HG02938 (cell line): Measurements from ENCODE around the gene FSTL3.
"Not testable (repeated sequence)": the region's sequence is repeated elsewhere in the genome, so short reads cannot be mapped to it uniquely, and the experiment has no call there.

Experiments used
- ATAC-seq: cut with Tn5 transposase; IDR thresholded peaks from one replicate; pipeline ENCODE4 v1.9.1; 2021; ENCODE audit warnings: mild to moderate bottlenecking, moderate library complexity; ENCODE audit not compliant: unreplicated experiment

FSTL3 gene

DNA sequence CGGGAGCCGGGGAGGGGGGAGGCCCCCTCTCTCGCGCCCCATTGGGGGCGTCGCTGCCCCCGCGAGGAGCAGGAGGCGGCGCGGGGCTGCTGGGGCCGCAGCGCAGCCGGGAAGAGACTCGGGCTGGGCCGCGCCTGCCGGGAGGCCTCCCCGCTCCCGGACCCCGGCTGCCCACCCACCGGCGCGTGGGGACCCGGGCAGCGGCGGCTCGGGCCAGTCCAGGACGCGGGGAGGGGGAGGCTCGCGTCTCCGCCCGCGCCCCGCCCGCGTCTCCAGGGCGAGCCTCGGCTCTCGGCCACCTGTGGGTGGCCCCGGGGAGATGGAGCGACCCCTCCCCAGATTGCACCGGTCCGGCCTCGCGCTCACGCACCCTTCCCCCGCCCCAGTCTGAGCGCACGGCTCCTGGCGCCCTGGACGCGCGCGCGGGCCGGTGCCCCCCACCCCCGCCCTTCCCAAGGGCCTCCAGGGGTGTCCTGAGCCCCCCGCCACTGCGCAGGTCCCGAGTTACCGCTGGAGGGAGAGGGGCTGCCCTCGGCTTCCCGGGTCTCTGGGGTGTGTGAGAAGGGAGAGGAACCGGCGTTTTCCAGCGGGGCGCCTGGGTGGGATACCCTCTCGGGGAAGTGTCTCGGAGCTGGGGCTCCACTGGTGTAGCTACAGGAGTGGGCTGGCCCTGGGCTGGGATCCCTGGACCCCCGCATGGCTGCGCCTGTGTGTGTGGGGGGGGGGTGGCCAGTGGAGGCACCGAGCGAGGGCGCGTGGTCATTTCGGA is 33.2 kb downstream of the FSTL3 start:
- no peak for ATAC-seq

DNA sequence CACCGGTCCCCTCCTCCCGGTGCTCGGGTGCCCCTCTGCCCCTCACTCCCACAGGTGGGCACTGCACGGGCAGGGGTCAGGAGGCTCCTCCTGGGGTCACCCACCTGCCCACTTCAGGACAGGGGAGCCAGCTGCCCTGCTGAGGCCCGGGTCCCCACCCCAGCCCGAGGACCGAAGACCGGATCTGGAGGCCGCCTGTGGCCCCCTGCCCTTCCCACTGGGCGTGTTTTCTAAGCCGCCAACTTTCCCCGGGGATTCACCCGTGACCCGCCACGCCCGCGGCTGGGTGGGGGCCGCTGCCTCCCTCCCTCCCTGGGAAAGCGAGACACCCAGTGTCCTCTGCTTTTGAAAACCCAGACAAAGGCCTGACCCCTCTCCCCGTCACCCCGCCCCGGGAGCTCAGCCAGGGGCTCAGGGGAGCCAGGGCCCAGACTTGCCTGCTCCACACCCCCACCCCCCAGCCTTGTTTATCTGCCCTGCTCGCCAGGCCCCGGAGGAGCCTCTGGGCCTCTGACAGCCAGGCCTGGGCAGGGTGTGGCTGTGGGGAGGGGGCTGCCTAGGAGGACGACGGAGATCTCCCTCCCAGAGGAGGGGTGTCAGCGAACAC is 33.9 kb downstream of the FSTL3 start:
- no peak for ATAC-seq

GRCh38 chr19:710767-711166 is 34.6 kb downstream of the FSTL3 start:
- no peak for ATAC-seq

- no peak for ATAC-seq
Observed at GRCh38 chr19:711254-711653, 35.1 kb downstream of the FSTL3 start.

GRCh38 chr19:715347-715746 is 39.2 kb downstream of the FSTL3 start:
- ATAC-seq: no peak

DNA sequence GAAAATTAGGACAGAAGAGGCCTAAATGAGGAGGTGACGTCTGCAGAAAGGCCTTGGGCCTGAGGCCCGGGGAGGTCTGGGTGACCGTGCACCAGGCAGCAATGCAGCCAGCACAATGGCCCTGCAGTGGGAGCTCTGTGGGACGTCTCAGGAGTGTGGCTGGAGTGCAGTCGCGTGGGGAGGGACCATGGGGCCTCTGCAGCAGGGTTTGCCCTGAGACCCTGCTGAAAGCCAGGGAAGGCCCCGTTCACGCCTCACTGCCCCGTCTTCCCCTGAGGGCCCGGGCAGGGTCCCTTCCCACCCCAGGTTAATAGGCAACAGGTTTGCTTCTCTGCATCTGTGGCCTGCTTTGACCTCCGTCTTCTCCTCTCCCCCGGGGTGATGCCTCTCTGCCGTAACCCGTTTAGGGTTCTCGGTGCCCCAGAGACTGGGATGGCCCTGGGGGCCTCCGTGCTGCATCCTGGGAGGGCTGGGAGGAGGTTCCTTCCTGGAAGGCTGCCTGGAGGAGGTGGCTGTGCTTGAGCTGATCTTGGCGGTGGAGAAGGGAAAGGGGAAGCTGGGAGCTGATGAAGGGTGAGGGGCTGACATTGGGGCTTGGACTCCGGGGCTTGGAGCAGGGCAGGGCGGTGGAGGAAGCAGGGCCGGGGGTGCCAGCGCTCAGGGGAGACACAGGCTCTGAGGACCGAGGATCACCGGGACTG is 42.2 kb downstream of the FSTL3 start:
- no peak for ATAC-seq

DNA sequence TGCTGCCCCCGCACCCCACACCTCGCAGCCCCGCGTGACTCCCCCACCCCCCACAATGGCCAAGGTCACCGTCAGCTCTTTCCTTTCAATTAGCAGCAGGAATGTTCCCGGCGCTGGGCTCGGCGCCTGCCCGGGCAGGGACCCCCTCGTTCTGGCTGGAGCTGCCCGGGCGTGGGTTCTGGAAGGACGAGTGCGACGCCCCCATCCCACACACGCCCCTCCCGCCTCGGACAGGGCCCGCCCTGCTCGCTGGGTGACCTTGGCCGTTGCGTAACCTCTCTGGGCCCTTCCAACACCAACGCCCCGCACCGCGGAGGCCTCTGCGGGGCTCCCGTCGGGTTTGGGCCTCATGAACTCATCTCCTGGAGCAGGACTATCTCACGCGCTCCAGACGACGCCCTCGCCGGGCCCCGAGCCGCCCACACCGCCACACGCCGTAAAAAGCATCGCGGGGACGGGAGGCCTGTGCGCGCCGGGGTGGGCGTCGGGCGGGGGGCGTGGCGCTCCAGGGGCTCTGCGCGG is 42.9 kb downstream of the FSTL3 start:
- no peak for ATAC-seq

DNA sequence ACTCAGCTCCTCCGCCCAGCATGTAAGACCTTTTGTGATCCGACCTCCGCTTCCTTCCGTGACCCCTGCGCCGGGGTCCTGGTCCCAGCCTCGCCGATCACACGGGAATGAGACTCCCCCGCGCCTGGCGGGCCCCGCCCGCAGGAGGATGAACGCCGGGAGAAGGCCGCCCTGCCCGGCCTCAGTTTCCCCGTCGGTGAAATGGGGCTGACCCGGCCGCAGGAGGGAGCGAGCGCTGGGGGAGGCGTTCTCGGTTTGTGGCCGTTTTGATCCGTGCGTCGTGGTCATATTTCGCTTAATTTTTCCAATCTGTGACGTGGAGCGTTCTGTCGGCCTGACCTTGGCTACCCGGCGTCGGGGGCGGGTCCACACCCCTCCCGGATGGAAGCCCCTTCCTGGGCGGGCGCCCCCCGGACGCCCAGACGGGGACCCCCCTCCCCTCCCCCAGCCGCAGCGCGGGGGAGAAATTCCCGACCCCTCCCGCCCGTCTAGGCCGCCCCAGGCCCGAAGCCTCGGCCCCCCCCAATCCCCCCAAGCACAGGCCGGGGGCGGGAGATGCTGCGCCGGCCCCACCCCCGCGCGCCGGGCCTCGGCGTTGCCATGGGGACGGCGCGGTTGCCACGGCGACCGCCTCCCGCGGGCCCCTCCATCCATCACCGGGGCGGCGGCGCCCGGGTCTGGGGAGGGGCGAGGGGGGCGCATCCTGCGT is 43.6 kb downstream of the FSTL3 start:
- no peak for ATAC-seq

DNA sequence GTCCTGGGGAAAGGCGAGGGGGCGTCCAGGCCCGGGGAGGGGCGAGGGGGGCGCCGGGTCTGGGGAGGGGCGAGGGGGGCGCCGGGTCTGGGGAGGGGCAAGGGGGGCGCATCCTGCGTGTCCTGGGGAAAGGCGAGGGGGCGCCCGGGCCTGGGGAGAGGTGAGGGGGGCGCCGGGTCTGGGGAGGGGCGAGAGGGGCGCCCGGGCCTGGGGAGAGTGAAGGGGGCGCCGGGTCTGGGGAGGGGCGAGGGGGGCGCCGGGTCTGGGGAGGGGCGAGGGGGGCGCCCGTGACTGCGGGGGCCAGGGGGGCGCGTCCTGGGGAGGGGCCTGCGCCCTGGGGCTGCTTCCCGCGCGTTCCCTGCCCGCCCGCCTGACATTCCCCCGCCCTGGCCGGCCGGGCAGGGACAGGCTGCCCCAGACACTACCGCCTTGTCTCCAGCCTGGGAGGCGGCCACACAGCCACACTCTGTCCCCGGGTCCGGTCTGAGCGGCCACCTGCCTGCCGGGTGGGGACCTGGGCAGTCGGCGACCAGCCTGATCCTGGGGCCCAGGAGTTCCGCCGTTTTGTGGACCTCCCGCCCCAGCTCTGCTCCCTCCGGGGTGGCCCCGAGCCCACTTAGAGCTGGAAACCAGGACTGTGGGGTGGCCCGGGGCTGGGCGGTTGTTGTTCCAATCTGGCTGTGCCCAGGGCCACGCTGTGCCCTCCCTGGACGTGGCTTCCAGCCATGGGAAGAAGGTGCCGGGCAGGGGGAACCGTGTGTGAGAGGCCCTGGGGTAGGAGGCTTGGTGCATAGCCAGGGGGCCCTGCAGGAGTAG is 44.4 kb downstream of the FSTL3 start:
- no peak for ATAC-seq

- ATAC-seq: no peak
Observed at GRCh38 chr19:722553-723101, 46.4 kb downstream of the FSTL3 start.

DNA sequence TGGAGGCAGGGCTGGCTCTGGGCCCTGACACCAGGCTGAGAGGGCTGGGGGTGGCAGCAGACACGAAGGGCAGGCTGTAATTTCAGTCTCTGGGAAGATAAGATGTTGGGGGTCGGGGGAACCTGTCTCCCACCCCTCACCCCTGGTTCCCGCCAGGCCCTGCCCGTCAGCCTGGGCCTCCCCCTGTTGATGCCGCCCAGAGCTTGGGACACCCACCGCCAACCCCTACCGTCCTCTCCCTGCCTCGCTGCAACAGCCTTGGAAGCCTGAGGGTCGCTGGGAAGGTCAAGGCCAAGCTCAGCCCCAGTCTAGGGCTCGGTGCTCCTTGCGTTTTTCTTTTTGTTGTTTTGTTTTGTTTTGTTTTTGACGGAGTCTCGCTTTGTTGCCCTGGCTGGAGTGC is 47.1 kb downstream of the FSTL3 start:
- ATAC-seq: no peak

- ATAC-seq: no peak
Observed at GRCh38 chr19:723714-724113, 47.5 kb downstream of the FSTL3 start.

- no peak for ATAC-seq
Observed at GRCh38 chr19:725461-726089, 49.4 kb downstream of the FSTL3 start.

DNA sequence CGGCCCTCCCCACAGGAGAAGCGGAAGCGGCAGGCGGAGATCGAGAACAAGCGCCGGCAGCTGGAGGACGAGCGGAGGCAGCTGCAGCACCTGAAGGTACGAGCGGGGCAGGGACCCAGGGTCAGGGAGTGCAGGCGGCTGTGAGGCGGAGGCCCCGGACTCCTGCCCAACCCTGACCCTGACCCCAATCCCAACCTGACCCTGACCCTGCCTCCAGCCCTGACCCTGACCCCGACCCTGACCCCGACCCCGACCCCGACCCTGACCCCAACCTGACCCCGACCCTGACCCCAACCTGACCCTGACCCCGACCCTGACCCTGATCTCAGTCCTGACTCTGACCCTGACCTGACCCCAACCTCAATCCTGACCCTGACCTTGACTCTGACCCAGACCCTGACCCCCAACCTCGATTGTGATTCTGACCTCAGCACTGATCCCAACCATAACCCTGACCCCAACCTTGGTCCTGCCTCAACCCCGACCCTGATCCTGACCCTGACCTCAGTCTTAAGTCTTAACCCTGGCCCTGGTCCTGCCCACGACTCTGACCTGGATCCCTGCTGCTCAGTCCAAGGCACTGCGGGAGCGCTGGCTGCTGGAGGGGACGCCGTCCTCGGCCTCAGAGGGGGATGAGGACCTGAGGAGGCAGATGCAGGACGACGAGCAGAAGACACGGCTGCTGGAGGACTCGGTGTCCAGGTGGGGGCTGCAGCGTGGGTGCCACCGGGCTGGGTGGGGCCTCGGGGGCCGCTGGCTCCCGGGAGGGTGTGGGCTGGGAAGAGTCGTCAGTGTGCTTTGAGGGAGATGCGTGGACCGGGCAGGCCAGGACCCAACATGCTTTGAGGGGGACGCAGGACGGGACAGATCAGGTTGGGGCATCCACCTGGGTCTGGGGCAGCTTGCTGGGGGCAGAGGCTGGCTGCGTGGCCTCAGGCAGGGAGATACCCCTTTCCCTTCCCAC is 51.1 kb downstream of the FSTL3 start:
- ATAC-seq: no peak

GRCh38 chr19:728011-728410 is 51.8 kb downstream of the FSTL3 start:
- ATAC-seq: no peak

GRCh38 chr19:729564-729963 is 53.4 kb downstream of the FSTL3 start:
- ATAC-seq: not testable (repeated sequence)

DNA sequence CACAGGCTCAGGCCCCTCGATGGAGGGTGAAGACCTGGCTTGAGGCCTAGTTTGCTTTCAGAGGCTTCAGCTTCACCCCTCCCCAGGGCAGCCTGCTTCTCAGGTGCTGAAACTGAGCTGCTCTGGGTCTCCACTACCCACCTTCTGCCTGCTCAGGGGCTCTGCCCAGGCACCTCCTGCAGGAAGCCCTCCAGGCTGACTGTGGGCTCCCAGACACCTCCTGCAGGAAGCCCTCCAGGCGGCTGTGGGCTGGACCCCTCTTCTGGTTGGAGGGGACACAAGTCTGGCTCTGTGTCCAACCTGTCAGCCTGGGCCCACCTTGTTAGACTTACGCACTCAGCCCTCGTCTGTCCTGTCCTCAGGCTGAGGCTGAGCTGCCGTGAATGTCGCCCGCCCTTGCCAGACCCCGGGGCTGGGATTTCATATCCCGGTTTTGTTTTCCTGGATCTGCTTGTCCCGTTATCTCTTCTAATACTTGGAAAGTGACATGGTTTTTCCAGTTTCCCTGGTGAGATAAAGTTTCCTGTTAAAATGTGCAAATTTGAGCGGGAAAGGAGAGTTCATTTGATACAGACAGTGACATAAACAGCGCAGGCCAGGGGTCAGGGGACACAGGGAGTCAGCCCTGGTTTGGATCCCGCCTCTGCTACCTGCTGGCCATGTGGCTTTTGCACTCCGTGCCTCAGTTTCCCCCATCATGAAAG is 53.9 kb downstream of the FSTL3 start:
- no peak for ATAC-seq

DNA sequence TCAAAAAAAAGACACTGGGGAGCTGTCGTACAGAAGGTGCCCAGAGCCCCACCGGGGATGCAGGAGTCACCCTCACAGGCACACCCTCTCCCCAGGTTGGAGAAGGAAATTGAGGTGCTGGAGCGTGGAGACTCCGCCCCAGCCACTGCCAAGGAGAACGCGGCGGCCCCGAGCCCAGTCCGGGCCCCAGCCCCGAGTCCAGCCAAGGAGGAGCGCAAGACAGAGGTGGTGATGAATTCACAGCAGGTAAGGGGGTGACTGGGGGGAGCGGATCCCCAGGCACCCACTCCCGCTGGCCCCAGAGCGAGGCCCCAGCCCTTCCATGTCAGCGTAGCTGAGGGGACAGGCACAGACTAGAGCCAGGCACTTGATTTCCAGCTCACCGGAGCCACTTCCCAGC is 54.8 kb downstream of the FSTL3 start:
- no peak for ATAC-seq
